DND-41 (cell line): ENCODE data around the gene NANOS3.

Experiments used
- ATAC-seq: fragments of 200-7000 bp; cut with Tn5 transposase; 3 replicates; pipeline ENCODE4 v1.9.1; 2021; ENCODE audit warnings: low read depth; ENCODE audit not compliant: insufficient read depth
- DNase-seq: peaks from one replicate; pipeline ENCODE4 v3.0.0-alpha.2; 2020
- H2AFZ ChIP-seq: 2 replicates; pipeline ENCODE4 v1.6.0; 2012; ENCODE audit warnings: low read depth, low read length
- H3K27ac ChIP-seq: 2 replicates; pipeline ENCODE4 v1.5.1; 2012; ENCODE audit warnings: low read length, inconsistent platforms
- H3K27me3 ChIP-seq: fragments of 200-600 bp; sonication (generic); 2 replicates; pipeline ENCODE4 v1.6.0; 2012; ENCODE audit warnings: low read length, mild to moderate bottlenecking, inconsistent platforms; ENCODE audit not compliant: insufficient read depth, poor library complexity
- H3K36me3 ChIP-seq: 2 replicates; pipeline ENCODE4 v1.5.1; 2012; ENCODE audit warnings: low read length, inconsistent platforms; ENCODE audit not compliant: insufficient read depth
- H3K4me1 ChIP-seq: 2 replicates; pipeline ENCODE4 v1.5.1; 2012; ENCODE audit warnings: mild to moderate bottlenecking, low read length; ENCODE audit not compliant: insufficient read depth
- H3K4me2 ChIP-seq: 2 replicates; pipeline ENCODE4 v1.6.0; 2012; ENCODE audit warnings: mild to moderate bottlenecking, moderate library complexity, low read length, inconsistent platforms; ENCODE audit not compliant: insufficient read depth
- H3K4me3 ChIP-seq, 2 experiments: fragments of 200-600 bp in 1 of 2; shearing (Covaris generic) in 1 of 2; 2 replicates each; pipeline ENCODE4 v1.5.1; 2012 to 2016; ENCODE audit warnings: inconsistent platforms in 2 of 2, low read length in 2 of 2, mild to moderate bottlenecking in 2 of 2, low read depth in 1 of 2, moderate library complexity in 1 of 2
- H3K79me2 ChIP-seq: 2 replicates; pipeline ENCODE4 v1.6.0; 2012; ENCODE audit warnings: low read length, inconsistent platforms; ENCODE audit not compliant: insufficient read depth
- H3K9ac ChIP-seq: 2 replicates; pipeline ENCODE4 v1.6.0; 2012; ENCODE audit warnings: low read depth, mild to moderate bottlenecking, inconsistent platforms, low read length, moderate library complexity
- H3K9me3 ChIP-seq: 2 replicates; pipeline ENCODE4 v1.5.1; 2012; ENCODE audit warnings: low read length, moderate library complexity, mild to moderate bottlenecking, inconsistent platforms; ENCODE audit not compliant: insufficient read depth, severe bottlenecking
- H4K20me1 ChIP-seq: 2 replicates; pipeline ENCODE4 v1.6.0; 2012; ENCODE audit warnings: low read length; ENCODE audit not compliant: insufficient read depth
- CTCF ChIP-seq: IDR thresholded peaks from 2 replicates; pipeline ENCODE4 v1.5.1; 2012; ENCODE audit warnings: borderline replicate concordance, low read length, moderate library complexity, mild to moderate bottlenecking; ENCODE audit not compliant: poor library complexity, severe bottlenecking; ENCODE audit errors: extremely low read depth
- EZH2 ChIP-seq: IDR thresholded peaks from 3 replicates; pipeline ENCODE4 v1.6.1; 2012; ENCODE audit warnings: borderline replicate concordance, low read depth, mild to moderate bottlenecking, moderate library complexity, low read length, inconsistent platforms; ENCODE audit not compliant: severe bottlenecking

The NANOS3 gene

GRCh38 chr19:13872695-13873389, 4.1 kb upstream of the NANOS3 start:
- no peak for ATAC-seq
- Histone ChIP-seq H3K9ac (no peak overlapping the region), H4K20me1 (peaks cover 24% of the 10 kb centered on the region; the same call in 1 of the 2 replicates), H3K79me2 (peaks cover 45% of the 10 kb centered on the region), H3K4me2 (no peak overlapping the region), H3K4me1 (peaks cover 9% of the 10 kb centered on the region; the same call in 1 of the 2 replicates), H3K27ac (no peak overlapping the region), H3K27me3 (no peaks in the 10 kb centered on the region), H3K4me3 (no peak overlapping the region), H3K9me3 (no peaks in the 10 kb centered on the region), H2AFZ (no peak overlapping the region), H3K36me3 (peaks cover 14% of the 10 kb centered on the region)
- DNase-seq = no peak
- TF ChIP-seq CTCF (no peak), EZH2 (no peak)

- Histone ChIP-seq H3K27me3 (no peaks in the 10 kb centered on the region), H3K4me3 (no peak overlapping the region), H3K79me2 (peaks cover 37% of the 10 kb centered on the region), H3K4me2 (no peak overlapping the region), H3K27ac (no peak overlapping the region), H3K36me3 (peaks cover 14% of the 10 kb centered on the region), H3K4me1 (peaks cover 6% of the 10 kb centered on the region; the same call in 1 of the 2 replicates), H3K9ac (no peak overlapping the region), H4K20me1 (peaks cover 24% of the 10 kb centered on the region; the same call in 1 of the 2 replicates), H3K9me3 (no peaks in the 10 kb centered on the region), H2AFZ (no peak overlapping the region)
- ATAC-seq (no peak), DNase-seq (no peak)
- no peak for TF ChIP-seq EZH2
- TF ChIP-seq CTCF = no peak
Measured at GRCh38 chr19:13873834-13874515, 3.0 kb upstream of the NANOS3 start.

GRCh38 chr19:13875824-13876223, 1.1 kb upstream of the NANOS3 start:
- Histone ChIP-seq H3K27ac (no peak overlapping the region), H3K9ac (no peak overlapping the region), H3K9me3 (no peaks in the 10 kb centered on the region), H3K4me3 (no peak overlapping the region), H3K4me1 (peaks cover 15% of the 10 kb centered on the region), H3K79me2 (peaks cover 24% of the 10 kb centered on the region), H3K36me3 (peaks cover 7% of the 10 kb centered on the region), H3K27me3 (no peaks in the 10 kb centered on the region), H4K20me1 (peaks cover 21% of the 10 kb centered on the region; the same call in 1 of the 2 replicates), H3K4me2 (no peak overlapping the region), H2AFZ (no peak overlapping the region)
- no peak for TF ChIP-seq CTCF
- TF ChIP-seq EZH2 = no peak
- ATAC-seq = no peak
- DNase-seq = no peak
